HG03025 (cell line): Measurements from ENCODE around the gene ENTPD6.
A peak's percentile ranks its signal among the peaks of the same experiment; 100 is the strongest.
"Not testable (repeated sequence)": the region's sequence is repeated elsewhere in the genome, so short reads cannot be mapped to it uniquely, and the experiment has no call there.

Source experiments
- ATAC-seq: cut with Tn5 transposase; IDR thresholded peaks from one replicate; pipeline ENCODE4 v1.9.1; 2021; ENCODE audit warnings: mild to moderate bottlenecking, moderate library complexity; ENCODE audit not compliant: unreplicated experiment, low FRiP score

Gene ENTPD6

DNA sequence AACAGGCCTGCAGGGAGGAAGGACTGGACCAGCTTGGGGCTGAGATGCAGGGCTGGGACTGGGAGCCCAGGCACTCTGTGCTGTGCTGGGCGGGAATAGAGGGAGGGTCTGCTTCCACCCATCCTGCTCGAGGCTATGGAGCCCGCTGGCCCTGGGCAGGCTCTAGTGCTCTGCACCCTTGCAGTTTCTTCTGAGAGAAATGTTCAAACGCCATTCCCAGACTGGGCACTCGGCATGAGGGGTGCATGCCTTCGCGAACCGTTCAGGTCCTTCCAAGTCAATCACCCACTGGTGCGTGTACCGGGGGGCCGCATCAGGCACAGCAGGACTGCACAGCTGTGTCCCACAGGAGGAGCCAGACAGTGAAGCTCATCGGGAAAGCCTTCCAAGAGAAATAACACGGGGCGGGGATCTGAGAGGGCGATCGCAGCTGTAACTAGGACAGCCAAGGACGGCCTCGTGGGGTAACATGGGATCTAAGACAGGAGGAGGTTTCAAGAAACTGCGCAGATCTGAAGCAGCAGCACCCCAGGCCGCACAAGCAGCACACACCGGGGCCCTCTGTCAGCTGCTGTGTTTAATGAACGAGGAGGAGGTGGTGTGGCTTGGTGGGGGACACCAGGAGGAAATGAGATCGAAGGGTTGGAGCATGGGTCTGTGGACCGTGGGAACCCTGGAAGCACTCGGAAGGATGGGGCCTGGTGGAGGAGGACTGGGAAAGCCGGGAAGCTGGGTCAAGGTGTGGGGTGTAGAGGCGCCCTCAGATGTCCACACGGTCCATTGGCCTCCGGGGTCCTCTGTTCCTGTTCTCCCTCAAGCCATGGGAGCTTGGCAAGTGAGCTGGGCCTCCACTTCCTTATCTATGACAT is 26.3 kb downstream of the ENTPD6 start:
- no peak for ATAC-seq

GRCh38 chr20:25222461-25223178 is 27.1 kb downstream of the ENTPD6 start:
- no peak for ATAC-seq

DNA sequence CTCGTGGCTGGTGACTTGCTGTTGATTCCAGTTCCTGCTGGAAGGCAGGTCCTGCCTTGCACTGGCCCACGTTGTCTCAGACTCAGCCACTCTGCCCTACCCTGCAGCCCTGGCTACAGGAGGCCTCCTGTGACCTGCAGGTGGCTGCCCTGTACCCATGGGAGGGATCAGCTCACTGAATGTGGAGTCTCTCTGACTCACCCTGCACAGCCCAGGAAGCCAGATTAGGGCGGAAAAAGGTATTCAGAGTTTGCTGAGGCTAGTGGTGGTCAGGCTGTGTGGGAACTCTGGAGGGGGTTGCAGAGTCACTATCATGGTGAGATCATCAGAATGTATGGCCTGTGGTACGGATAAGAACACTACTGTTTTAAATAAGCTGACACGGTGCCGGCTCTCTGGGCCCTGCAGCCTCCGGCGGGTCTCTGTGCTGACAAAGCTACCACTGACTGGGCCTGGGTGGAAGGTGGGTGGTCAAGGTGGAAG is 27.7 kb downstream of the ENTPD6 start:
- ATAC-seq: no peak

DNA sequence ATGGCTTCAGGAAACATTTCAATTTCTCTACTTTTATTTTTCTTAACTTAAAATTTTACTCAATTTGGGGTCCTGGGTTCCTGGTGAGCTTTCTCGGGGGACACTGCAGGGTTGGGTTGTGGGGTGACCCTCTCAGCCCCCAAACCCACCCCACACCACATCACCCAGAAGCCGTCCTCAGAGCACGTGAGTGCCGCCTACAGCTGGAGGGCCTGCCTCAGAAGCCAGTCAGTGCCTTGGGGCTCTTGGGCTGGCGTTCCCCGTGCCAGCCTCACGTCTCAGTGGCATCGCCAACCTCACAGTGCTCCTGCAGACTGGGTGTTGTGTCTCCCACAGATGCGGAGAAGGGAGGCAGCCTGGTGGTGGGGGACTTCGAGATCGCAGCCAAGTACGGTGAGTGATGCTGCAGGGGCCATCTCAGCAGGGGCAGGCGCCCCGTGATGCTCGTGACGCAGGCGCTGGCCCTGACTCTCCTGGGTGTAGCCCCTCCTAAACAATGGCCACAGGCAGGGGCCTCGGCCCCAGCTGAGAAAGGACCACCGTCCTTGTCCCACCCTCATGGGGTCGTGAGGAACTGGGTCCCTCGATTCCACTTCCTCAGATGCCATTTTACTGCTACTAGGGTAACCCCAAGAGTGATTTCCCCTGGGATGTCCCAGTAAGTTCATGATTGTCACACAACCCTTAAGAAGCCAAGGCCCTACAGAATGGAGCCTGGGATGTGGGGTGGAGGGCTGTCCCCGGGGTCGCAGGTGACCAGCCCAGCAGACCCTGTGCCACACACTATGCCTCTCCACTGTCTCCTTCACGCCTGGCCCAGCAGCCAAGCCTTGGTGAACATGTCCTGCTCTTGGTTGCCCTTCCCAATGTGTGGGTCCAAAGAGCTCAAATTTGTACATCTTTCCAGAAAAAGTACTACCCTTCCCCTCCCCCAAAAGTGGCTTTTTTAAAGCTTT is 28.5 kb downstream of the ENTPD6 start:
- no peak for ATAC-seq

- no peak for ATAC-seq
Measured at GRCh38 chr20:25224941-25225340, 29.4 kb downstream of the ENTPD6 start.

DNA sequence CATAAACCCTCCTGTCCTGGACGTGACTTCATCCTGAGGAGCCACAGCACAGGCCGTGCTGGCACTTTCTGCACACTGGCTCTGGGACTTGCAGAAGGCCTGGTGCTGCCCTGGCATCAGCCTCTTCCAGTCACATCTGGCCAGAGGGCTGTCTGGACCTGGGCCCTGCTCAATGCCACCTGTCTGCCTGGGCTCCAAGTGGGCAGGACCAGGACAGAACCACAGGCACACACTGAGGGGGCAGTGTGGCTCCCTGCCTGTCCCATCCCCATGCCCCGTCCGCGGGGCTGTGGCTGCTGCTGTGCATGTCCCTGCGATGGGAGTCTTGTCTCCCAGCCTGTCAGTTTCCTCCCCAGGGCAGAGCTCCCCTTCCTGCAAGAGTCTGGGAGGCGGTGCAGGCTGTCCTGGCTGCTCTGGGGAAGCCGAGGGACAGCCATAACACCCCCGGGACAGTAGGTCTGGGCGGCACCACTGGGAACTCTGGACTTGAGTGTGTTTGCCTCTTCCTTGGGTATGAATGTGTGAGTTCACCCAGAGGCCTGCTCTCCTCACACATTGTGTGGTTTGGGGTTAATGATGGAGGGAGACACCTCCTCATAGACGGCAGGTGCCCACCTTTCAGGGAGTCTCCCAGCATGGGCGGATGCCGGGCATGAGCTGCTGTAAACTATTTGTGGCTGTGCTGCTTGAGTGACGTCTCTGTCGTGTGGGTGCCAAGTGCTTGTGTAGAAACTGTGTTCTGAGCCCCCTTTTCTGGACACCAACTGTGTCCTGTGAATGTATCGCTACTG is 30.3 kb downstream of the ENTPD6 start:
- ATAC-seq: no peak

DNA sequence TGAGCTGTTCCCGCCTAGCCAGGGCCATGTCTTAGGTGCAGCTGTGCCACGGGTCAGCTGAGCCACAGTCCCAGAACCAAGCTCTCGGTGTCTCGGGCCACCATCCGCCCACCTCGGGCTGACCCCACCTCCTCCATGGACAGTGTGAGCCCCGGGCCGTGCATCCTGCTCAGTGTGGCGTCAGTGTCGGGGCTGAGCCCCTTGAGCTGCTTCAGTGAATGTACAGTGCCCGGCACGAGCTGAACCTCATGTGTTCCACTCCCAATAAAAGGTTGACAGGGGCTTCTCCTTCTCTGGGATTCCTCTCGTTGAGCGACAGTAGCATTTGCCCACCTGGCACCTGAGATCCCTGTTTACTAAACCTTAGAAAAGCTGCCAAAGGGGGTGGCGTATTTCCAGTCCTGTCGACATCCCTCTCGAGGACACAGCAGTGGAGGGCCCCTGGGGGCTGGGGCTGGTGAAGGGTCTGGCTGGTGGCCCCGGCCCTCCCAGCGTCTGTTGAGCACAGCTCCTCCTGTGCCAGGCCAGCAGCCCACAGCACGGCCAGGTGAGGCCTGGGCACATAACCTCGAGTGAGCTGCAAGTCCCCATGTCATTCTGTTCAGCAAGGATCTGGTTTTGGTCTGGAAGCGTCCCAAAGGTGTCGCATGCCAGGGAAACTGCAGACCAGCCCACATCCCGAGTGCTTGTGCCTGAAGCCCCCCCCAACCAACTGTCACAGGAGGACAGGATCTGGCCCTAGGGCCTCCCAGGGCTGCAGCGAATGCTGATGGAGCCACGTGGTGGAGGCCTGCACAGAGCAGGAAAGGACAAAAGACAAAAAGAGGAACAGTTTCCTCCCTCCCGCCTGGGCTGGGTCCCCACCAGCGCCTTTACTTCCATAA is 31.2 kb downstream of the ENTPD6 start:
- no peak for ATAC-seq

- no peak for ATAC-seq
Measured at GRCh38 chr20:25227317-25227831, 31.9 kb downstream of the ENTPD6 start.

DNA sequence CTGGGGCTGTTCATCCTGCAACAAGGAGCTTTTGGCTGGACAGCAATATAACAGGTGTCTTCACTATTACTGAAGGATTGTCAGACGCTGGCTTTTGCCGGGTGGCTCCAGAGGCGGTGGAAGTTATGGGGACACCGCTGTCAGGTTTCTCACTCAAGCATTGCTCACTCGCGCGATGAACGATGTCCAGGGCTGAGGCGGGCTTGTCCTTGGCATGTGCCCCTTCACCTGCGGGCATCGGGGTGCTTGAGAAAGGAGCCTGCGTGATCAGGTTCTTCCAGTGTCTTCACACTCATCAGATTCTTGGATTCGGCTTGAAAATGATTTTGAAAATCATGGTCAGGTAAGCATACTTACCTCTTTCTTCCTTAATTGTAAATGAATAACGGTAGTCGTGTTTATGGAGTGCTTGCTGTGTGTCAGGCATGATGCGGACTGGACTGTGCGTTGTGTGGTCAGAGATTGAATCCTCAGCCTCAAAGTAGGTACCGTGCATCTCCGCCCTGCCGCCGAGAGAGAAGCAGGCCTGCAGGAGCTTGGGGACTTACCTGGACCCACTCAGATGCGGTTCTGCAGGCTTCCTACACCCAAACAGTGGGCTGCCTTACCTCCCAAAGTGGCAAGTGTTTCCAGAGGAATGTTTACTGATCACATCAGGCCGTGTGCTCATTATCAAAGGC is 34.1 kb downstream of the ENTPD6 start:
- no peak for ATAC-seq

DNA sequence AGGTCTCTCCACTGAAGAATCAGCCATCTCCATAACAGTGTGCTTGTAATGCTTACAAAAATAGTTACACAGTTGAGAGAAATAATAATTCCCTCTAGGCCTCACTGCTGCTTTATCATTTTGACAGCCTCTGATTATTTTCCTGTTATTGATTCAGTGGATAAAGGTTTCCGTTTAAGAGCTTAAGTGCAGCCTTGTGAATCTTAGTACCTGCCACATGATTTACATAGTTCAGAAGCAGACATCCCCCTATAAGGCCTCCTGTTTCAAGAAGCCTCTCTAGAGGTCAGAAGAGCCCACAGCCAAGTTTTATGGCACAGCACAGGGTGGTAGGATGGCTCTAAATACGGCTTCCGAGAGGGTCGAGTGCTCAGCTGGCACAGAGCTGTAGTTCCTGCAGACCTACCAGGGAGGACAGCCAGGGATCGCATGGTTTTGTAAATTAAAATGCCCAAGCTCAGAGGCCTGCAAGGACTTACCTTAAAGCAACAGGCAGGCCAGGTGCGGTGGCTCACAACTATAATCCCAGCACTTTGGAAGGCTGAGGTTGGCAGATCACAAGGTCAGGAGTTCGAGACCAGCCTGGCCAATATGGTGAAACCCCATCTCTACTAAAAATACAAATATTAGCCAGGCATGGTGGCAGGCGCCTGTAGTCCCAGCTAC is 34.8 kb downstream of the ENTPD6 start:
- ATAC-seq: peak; percentile 55

- no peak for ATAC-seq
Measured at GRCh38 chr20:25233016-25233772, 37.7 kb downstream of the ENTPD6 start.

GRCh38 chr20:25234009-25234849 is 38.7 kb downstream of the ENTPD6 start:
- not testable (repeated sequence) for ATAC-seq

DNA sequence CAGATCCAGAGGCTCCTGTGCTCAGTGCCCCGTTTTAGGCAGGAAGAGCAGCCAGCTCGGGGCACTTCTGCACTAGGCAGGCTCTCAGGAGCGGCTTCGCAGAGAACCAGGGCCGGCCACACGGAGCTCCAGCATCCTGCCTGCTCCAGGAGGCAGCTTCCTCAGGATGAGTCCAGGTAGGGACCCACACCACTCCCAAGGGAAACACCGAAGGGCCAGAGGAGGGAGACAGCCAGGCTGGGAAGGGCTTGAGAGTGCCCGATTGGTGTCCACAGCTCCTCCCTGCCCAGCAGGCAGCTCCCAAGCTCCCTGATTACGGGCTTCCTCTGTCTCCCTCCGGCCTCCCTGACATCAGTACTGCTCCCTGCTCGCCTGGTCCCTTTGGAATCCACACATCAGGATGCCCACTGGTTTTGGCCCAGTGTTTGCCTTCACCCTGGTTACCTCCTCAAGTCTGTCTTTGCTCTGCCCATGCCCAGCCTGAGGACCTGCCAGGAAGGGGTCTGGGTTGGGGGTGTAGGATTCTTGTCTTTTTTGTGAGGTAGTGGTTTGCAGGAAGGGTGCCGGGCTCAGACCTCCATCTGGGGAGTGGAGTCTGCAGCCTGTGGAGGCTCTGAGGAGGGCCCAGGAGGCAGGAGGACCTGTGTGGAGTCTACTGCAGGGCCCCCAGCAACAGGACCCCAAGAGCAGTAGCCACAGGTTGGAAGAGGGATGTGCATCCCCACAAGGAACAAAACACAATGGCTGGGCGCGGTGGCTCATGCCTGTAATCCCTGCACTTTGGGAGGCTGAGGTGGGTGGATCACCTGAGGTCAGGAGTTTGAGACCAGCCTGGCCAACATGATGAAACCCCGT is 41.2 kb downstream of the ENTPD6 start:
- ATAC-seq: no peak

GRCh38 chr20:25237610-25238318 is 42.3 kb downstream of the ENTPD6 start:
- ATAC-seq: no peak
